Measurements from ENCODE around the gene CNN1. TPM values are rescaled to one million over a fixed set of nuclear protein-coding genes. Genes with fewer than 3 reads are reported as not detected.

The CNN1 gene
- total and polyA plus RNA-seq, 9 of the 15 experiments (the other 6 are each of a cell fraction or from before 2014, with no cell fraction given): 0.23 to 10.6 (median 5.2) TPM

GRCh38 chr19:11560404-11561051 lies 21.9 kb downstream of the CNN1 start (continued):
- TF ChIP-seq E2F6 (IDR thresholded peaks at IDR 0.05; ENCODE audit: borderline replicate concordance in 1 of 2, extremely low read depth in 1 of 2, insufficient read depth in 1 of 2, insufficient read length in 1 of 2, low read depth in 1 of 2, low read length in 1 of 2, poor library complexity in 1 of 2, severe bottlenecking in 1 of 2) (no peak), POLR2B (IDR thresholded peaks at IDR 0.05; ENCODE audit: low read depth, partially characterized antibody) (peak; percentile 40), RFX1 (IDR thresholded peaks at IDR 0.05) (peak; percentile 84), KDM4B (IDR thresholded peaks at IDR 0.05; ENCODE audit: borderline replicate concordance in 2 of 2, low read depth in 1 of 2) (no peak), NFE2 (IDR thresholded peaks at IDR 0.05; ENCODE audit: low read depth) (peak; percentile 35), SMAD1 (IDR thresholded peaks at IDR 0.05; ENCODE audit: low read depth, low read length, partially characterized antibody) (peak; percentile 30), NR2F6 (CRISPR knock-in tag; IDR thresholded peaks at IDR 0.05) (no peak), MAFF (IDR thresholded peaks at IDR 0.05; ENCODE audit: low read length) (0 out of 2 replicates have a peak, but pooled peaks have one; percentile 19), ZNF121 (CRISPR knock-in tag; conservative IDR thresholded peaks at IDR 0.05) (peak; percentile 70), TAF15 (IDR thresholded peaks at IDR 0.05; ENCODE audit: low read depth, low read length) (no peak), CBX8 (IDR thresholded peaks at IDR 0.05; ENCODE audit: borderline replicate concordance, extremely low read depth, low read depth, low read length, poor library complexity, severe bottlenecking) (no peak)
- TF ChIP-seq, protein P1, sequence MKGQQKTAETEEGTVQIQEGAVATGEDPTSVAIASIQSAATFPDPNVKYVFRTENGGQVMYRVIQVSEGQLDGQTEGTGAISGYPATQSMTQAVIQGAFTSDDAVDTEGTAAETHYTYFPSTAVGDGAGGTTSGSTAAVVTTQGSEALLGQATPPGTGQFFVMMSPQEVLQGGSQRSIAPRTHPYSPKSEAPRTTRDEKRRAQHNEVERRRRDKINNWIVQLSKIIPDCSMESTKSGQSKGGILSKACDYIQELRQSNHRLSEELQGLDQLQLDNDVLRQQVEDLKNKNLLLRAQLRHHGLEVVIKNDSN (CRISPR knock-in tag; IDR thresholded peaks at IDR 0.05): peak; percentile 76
- TF ChIP-seq, protein P2, sequence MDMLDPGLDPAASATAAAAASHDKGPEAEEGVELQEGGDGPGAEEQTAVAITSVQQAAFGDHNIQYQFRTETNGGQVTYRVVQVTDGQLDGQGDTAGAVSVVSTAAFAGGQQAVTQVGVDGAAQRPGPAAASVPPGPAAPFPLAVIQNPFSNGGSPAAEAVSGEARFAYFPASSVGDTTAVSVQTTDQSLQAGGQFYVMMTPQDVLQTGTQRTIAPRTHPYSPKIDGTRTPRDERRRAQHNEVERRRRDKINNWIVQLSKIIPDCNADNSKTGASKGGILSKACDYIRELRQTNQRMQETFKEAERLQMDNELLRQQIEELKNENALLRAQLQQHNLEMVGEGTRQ (CRISPR knock-in tag; IDR thresholded peaks at IDR 0.05): peak; percentile 34
- TF ChIP-seq, protein P3, sequence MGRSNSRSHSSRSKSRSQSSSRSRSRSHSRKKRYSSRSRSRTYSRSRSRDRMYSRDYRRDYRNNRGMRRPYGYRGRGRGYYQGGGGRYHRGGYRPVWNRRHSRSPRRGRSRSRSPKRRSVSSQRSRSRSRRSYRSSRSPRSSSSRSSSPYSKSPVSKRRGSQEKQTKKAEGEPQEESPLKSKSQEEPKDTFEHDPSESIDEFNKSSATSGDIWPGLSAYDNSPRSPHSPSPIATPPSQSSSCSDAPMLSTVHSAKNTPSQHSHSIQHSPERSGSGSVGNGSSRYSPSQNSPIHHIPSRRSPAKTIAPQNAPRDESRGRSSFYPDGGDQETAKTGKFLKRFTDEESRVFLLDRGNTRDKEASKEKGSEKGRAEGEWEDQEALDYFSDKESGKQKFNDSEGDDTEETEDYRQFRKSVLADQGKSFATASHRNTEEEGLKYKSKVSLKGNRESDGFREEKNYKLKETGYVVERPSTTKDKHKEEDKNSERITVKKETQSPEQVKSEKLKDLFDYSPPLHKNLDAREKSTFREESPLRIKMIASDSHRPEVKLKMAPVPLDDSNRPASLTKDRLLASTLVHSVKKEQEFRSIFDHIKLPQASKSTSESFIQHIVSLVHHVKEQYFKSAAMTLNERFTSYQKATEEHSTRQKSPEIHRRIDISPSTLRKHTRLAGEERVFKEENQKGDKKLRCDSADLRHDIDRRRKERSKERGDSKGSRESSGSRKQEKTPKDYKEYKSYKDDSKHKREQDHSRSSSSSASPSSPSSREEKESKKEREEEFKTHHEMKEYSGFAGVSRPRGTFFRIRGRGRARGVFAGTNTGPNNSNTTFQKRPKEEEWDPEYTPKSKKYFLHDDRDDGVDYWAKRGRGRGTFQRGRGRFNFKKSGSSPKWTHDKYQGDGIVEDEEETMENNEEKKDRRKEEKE (IDR thresholded peaks at IDR 0.05; ENCODE audit: borderline replicate concordance in 1 of 2, control insufficient read depth in 1 of 2, low read depth in 2 of 2, low read length in 1 of 2): 0 out of 4 replicates have a peak, but pooled peaks of 1 of the 2 experiments have one; percentile 31
- TF ChIP-seq, protein P4, sequence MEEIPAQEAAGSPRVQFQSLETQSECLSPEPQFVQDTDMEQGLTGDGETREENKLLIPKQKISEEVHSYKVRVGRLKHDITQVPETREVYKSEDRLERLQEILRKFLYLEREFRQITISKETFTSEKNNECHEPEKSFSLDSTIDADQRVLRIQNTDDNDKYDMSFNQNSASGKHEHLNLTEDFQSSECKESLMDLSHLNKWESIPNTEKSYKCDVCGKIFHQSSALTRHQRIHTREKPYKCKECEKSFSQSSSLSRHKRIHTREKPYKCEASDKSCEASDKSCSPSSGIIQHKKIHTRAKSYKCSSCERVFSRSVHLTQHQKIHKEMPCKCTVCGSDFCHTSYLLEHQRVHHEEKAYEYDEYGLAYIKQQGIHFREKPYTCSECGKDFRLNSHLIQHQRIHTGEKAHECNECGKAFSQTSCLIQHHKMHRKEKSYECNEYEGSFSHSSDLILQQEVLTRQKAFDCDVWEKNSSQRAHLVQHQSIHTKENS (CRISPR knock-in tag; IDR thresholded peaks at IDR 0.05): no peak
- TF ChIP-seq, protein P5, sequence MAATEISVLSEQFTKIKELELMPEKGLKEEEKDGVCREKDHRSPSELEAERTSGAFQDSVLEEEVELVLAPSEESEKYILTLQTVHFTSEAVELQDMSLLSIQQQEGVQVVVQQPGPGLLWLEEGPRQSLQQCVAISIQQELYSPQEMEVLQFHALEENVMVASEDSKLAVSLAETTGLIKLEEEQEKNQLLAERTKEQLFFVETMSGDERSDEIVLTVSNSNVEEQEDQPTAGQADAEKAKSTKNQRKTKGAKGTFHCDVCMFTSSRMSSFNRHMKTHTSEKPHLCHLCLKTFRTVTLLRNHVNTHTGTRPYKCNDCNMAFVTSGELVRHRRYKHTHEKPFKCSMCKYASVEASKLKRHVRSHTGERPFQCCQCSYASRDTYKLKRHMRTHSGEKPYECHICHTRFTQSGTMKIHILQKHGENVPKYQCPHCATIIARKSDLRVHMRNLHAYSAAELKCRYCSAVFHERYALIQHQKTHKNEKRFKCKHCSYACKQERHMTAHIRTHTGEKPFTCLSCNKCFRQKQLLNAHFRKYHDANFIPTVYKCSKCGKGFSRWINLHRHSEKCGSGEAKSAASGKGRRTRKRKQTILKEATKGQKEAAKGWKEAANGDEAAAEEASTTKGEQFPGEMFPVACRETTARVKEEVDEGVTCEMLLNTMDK (IDR thresholded peaks at IDR 0.05; ENCODE audit: borderline replicate concordance, insufficient read depth, low read depth, low read length, poor library complexity, severe bottlenecking): peak; percentile 39
